Naive thymus-derived CD4-positive, alpha-beta T cell (primary cell): ENCODE measurements around the gene TPST1. TPM values are rescaled to one million over a fixed set of nuclear protein-coding genes. Genes with fewer than 3 reads are reported as not detected.

ENCODE experiments used
- ATAC-seq: fragments of 150-1000 bp; cut with Tn5 transposase; 2 replicates; pipeline ENCODE4 v1.10.0; 2021; ENCODE audit warnings: mild to moderate bottlenecking, moderate library complexity
- CTCF ChIA-PET: fragments of 350-600 bp; sonication (Branson Sonifier 250); formaldehyde crosslinking; loops from one replicate; lab custom pipeline; 2021; ENCODE audit warnings: antibody characterized with exemption; lab: Charles Lee
- POLR2A ChIA-PET: fragments of 350-600 bp; sonication (Branson Sonifier 250); formaldehyde crosslinking; loops from one replicate; lab custom pipeline; 2021; ENCODE audit warnings: antibody characterized with exemption, inconsistent platforms; lab: Charles Lee
- DNase-seq, 9 donors: peaks; one replicate each; pipeline versions ENCODE4 v3.0.0 to v3.0.0-alpha.2; 2020 to 2022; ENCODE audit warnings: mixed read lengths in 1 of 9
- H3K27ac ChIP-seq: one replicate; pipeline ENCODE4 v1.7.0; 2013; ENCODE audit warnings: mild to moderate bottlenecking, low read depth, low read length, moderate library complexity
- H3K27me3 ChIP-seq, 2 donors: one replicate each; pipeline ENCODE4 v1.7.0; 2013; ENCODE audit warnings: low read length in 2 of 2, mild to moderate bottlenecking in 2 of 2, moderate library complexity in 2 of 2; ENCODE audit not compliant: control insufficient read depth in 2 of 2, insufficient read depth in 2 of 2
- H3K36me3 ChIP-seq, 3 experiments: 1 replicate in 2 of 3; 2 replicates in 1 of 3; pipeline ENCODE4 v1.7.0; 2013; ENCODE audit warnings: low read length in 3 of 3, mild to moderate bottlenecking in 3 of 3, moderate library complexity in 1 of 3; ENCODE audit not compliant: insufficient read depth in 3 of 3, control insufficient read depth in 2 of 3
- H3K4me1 ChIP-seq, 2 donors: one replicate each; pipeline ENCODE4 v1.7.0; 2013; ENCODE audit warnings: low read length in 2 of 2, mild to moderate bottlenecking in 2 of 2, moderate library complexity in 1 of 2; ENCODE audit not compliant: control insufficient read depth in 2 of 2, insufficient read depth in 2 of 2
- H3K4me3 ChIP-seq: 2 replicates; pipeline ENCODE4 v1.7.0; 2013; ENCODE audit warnings: mild to moderate bottlenecking, low read length
- H3K9me3 ChIP-seq, 3 experiments: 1 replicate in 2 of 3; 2 replicates in 1 of 3; pipeline ENCODE4 v1.7.0; 2013; ENCODE audit warnings: low read length in 3 of 3; ENCODE audit not compliant: control insufficient read depth in 2 of 3
- H3K27ac Mint-ChIP-seq, 9 donors: one replicate each; pipeline ENCODE4 v1.8.0; 2020 to 2022; ENCODE audit warnings: mixed read lengths in 9 of 9, mild to moderate bottlenecking in 8 of 9, moderate library complexity in 5 of 9, inconsistent platforms in 2 of 9
- H3K27me3 Mint-ChIP-seq, 5 donors: one replicate each; pipeline ENCODE4 v1.8.0; 2021 to 2022; ENCODE audit warnings: mixed read lengths in 5 of 5, mild to moderate bottlenecking in 1 of 5
- H3K36me3 Mint-ChIP-seq, 5 donors: one replicate each; pipeline ENCODE4 v1.8.0; 2020 to 2022; ENCODE audit warnings: mixed read lengths in 5 of 5, mild to moderate bottlenecking in 3 of 5, inconsistent platforms in 1 of 5
- H3K4me1 Mint-ChIP-seq, 7 donors: one replicate each; pipeline ENCODE4 v1.8.0; 2020 to 2022; ENCODE audit warnings: mixed read lengths in 7 of 7, mild to moderate bottlenecking in 3 of 7, inconsistent platforms in 1 of 7
- H3K4me3 Mint-ChIP-seq, 10 donors: one replicate each; pipeline ENCODE4 v1.8.0; 2020 to 2022; ENCODE audit warnings: mild to moderate bottlenecking in 10 of 10, mixed read lengths in 10 of 10, moderate library complexity in 6 of 10, inconsistent platforms in 2 of 10
- H3K9me3 Mint-ChIP-seq, 11 donors: one replicate each; pipeline ENCODE4 v1.8.0; 2020 to 2022; ENCODE audit warnings: mixed read lengths in 11 of 11, mild to moderate bottlenecking in 4 of 11, inconsistent platforms in 1 of 11, moderate library complexity in 1 of 11
- intact Hi-C, 2 donors: fragments of 100-400 bp; cut with micrococcal nuclease; formaldehyde crosslinking; loops; one replicate each; pipeline ENCODE4 v1.15.1; 2023
- polyA plus RNA-seq, 2 donors: library from polyadenylated mRNA; unstranded; fragments of 300-500 nt; fragmentation: Illumina TruSeq; gene quantifications; one replicate each; pipeline ENCODE4 v1.2.3, GENCODE V29; 2021
- total RNA-seq, 6 experiments: library from RNA in 5 of 6; stranded (reverse) in 5 of 6; gene quantifications; 1 replicate in 5 of 6; 2 replicates in 1 of 6; pipeline ENCODE4 v1.2.3 and lab custom pipeline; 2021 to 2026

Gene TPST1
- total and polyA plus RNA-seq, 7 experiments from 2014 or later = 0.70 to 5.5 (median 2.7) TPM

GRCh38 chr7:66245008-66245407 lies 39.9 kb downstream of the TPST1 start:
- H3K36me3 ChIP-seq = no peaks in the 10 kb centered on the region
- intact Hi-C loops = no loop called here
- no peaks in the 10 kb centered on the region for H3K9me3 Mint-ChIP-seq
- H3K9me3 ChIP-seq = no peaks in the 10 kb centered on the region
- no peak overlapping the region for H3K4me3 Mint-ChIP-seq
- no peaks in the 10 kb centered on the region for H3K4me1 Mint-ChIP-seq
- H3K27ac Mint-ChIP-seq = peak overlapping the region in 1 of 9 donors; percentile 24
- POLR2A ChIA-PET = no interaction called here
- DNase-seq (no peak), ATAC-seq (no peak)
- no peaks in the 10 kb centered on the region for H3K4me1 ChIP-seq
- H3K27ac ChIP-seq = no peak overlapping the region
- CTCF ChIA-PET = no interaction called here
- peaks cover 0 to 6% (median 0%) of the 10 kb centered on the region in 5 donors for H3K36me3 Mint-ChIP-seq
- H3K4me3 ChIP-seq = no peak overlapping the region
- H3K27me3 Mint-ChIP-seq = no peaks in the 10 kb centered on the region
- no peaks in the 10 kb centered on the region for H3K27me3 ChIP-seq

DNA sequence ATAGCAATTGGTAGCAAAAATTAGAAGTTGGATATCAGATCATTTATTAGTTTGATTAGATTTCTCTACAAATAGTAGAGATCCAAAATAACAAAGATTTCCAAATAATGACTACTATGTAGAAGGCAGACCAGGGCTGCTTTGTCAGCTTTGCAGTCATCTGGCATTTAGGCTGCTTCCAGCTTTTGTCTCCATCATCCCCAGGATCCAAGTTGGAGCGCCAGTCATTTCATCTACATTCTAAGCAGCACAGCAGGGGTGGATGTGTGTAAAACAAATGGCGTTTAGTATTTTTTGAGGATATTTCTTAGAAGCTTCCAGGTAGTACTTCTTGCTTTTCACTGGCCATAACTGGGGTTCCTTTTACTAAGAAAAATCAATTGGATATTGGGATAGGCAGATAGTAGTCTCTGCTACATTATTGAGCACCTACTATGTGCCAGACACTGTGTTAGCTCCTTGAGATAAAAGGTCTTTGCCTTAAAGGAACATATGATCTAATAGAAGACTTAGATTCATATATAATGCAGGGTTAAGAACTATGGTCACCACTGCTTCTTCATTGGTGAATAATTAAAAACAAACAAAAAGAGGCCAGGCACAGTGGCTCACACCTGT lies 41.5 kb downstream of the TPST1 start:
- no peaks in the 10 kb centered on the region for H3K4me1 Mint-ChIP-seq
- CTCF ChIA-PET = interaction anchor here (0.7 kb wide), 1 partner anchor 81 kb away, joined by 5 read pairs; no protein-coding TSS in a partner anchor

GRCh38 chr7:66247380-66248078 lies 42.4 kb downstream of the TPST1 start:
- Mint-ChIP-seq H3K9me3 (no peaks in the 10 kb centered on the region), H3K4me1 (no peaks in the 10 kb centered on the region), H3K4me3 (no peak overlapping the region), H3K36me3 (peaks cover 0 to 6% (median 0%) of the 10 kb centered on the region in 5 donors), H3K27ac (no peak overlapping the region), H3K27me3 (no peaks in the 10 kb centered on the region)
- Histone ChIP-seq H3K4me3 (no peak overlapping the region), H3K9me3 (no peaks in the 10 kb centered on the region), H3K27me3 (no peaks in the 10 kb centered on the region), H3K36me3 (no peaks in the 10 kb centered on the region), H3K4me1 (no peaks in the 10 kb centered on the region), H3K27ac (no peak overlapping the region)
- DNase-seq = no peak
- intact Hi-C loops = no loop called here
- POLR2A ChIA-PET = interaction anchor here (0.6 kb wide), 1 partner anchor 10 kb away, joined by 4 read pairs; no protein-coding TSS in a partner anchor
- ATAC-seq = no peak
- CTCF ChIA-PET = no interaction called here

More for the DNA sequence above, 41.5 kb downstream of the TPST1 start:
- Histone ChIP-seq H3K4me1 (no peaks in the 10 kb centered on the region), H3K27ac (no peak overlapping the region), H3K9me3 (no peaks in the 10 kb centered on the region), H3K4me3 (no peak overlapping the region), H3K36me3 (no peaks in the 10 kb centered on the region), H3K27me3 (no peaks in the 10 kb centered on the region)
- POLR2A ChIA-PET = no interaction called here
- ATAC-seq = no peak
- Mint-ChIP-seq H3K36me3 (peaks cover 0 to 6% (median 0%) of the 10 kb centered on the region in 5 donors), H3K27me3 (no peaks in the 10 kb centered on the region), H3K4me3 (no peak overlapping the region), H3K27ac (no peak overlapping the region), H3K9me3 (no peaks in the 10 kb centered on the region)
- intact Hi-C loops = no loop called here
- no peak for DNase-seq

- intact Hi-C loops = no loop called here
- Mint-ChIP-seq H3K27me3 (no peaks in the 10 kb centered on the region), H3K36me3 (peaks cover 0 to 10% (median 3%) of the 10 kb centered on the region in 5 donors), H3K27ac (no peak overlapping the region), H3K4me1 (no peaks in the 10 kb centered on the region), H3K9me3 (no peaks in the 10 kb centered on the region), H3K4me3 (no peak overlapping the region)
- Histone ChIP-seq H3K9me3 (no peaks in the 10 kb centered on the region), H3K36me3 (no peaks in the 10 kb centered on the region), H3K4me3 (no peak overlapping the region), H3K27ac (no peak overlapping the region), H3K4me1 (no peaks in the 10 kb centered on the region), H3K27me3 (no peaks in the 10 kb centered on the region)
- no peak for ATAC-seq
- ChIA-PET POLR2A (no interaction called here), CTCF (no interaction called here)
- no peak for DNase-seq
Observed at GRCh38 chr7:66250711-66251110, 45.6 kb downstream of the TPST1 start.

DNA sequence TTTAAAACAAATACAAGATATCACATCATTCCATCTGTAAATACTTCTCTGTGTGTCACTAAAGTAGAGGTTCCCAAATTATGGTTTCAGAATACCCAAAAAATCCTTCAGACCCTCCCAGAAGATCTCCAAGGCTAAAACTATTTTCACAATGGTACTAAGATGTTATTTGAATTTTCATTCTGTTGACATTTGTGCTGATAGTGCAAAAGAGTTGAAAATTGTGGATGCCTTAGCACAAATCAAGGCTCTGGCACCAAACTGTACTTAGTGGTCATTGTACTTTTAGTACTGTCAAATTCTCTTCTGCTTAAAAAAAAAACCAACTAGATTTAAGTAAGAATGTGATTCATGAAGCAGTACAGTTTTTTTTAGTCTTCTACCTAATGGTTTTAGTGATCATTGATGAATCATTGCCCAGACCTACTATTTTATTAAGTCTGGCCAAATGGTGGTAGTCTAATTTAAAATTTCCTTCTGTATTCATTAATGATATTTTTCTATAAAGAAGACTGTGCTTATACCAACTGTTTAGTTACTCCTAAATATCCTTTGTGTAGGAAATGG lies 50.5 kb downstream of the TPST1 start:
- H3K9me3 ChIP-seq = no peaks in the 10 kb centered on the region
- CTCF ChIA-PET = no interaction called here
- H3K27me3 ChIP-seq = no peaks in the 10 kb centered on the region
- intact Hi-C loops = no loop called here
- H3K27me3 Mint-ChIP-seq = peaks cover 0 to 2% (median 0%) of the 10 kb centered on the region in 5 donors
- H3K27ac Mint-ChIP-seq = no peak overlapping the region
- no peak for ATAC-seq
- H3K36me3 Mint-ChIP-seq = peaks cover 0 to 6% (median 4%) of the 10 kb centered on the region in 5 donors
- H3K4me1 Mint-ChIP-seq = no peaks in the 10 kb centered on the region
- H3K9me3 Mint-ChIP-seq = no peaks in the 10 kb centered on the region
- no peak overlapping the region for H3K4me3 Mint-ChIP-seq
- H3K36me3 ChIP-seq = no peaks in the 10 kb centered on the region
- DNase-seq = no peak
- no peaks in the 10 kb centered on the region for H3K4me1 ChIP-seq
- POLR2A ChIA-PET = no interaction called here
- H3K27ac ChIP-seq = no peak overlapping the region
- no peak overlapping the region for H3K4me3 ChIP-seq

- DNase-seq = no peak
Observed at GRCh38 chr7:66256281-66256680, 51.1 kb downstream of the TPST1 start.

More at GRCh38 chr7:66256281-66256680, 51.1 kb downstream of the TPST1 start:
- no peaks in the 10 kb centered on the region for H3K9me3 Mint-ChIP-seq
- H3K4me3 Mint-ChIP-seq = no peak overlapping the region
- no peak overlapping the region for H3K27ac ChIP-seq
- no peak overlapping the region for H3K4me3 ChIP-seq
- CTCF ChIA-PET = no interaction called here
- POLR2A ChIA-PET = no interaction called here
- intact Hi-C loops = no loop called here
- H3K27ac Mint-ChIP-seq = no peak overlapping the region
- H3K27me3 ChIP-seq = no peaks in the 10 kb centered on the region
- no peaks in the 10 kb centered on the region for H3K4me1 ChIP-seq
- H3K36me3 ChIP-seq = no peaks in the 10 kb centered on the region
- no peak for ATAC-seq
- no peaks in the 10 kb centered on the region for H3K4me1 Mint-ChIP-seq
- H3K27me3 Mint-ChIP-seq = peaks cover 0 to 4% (median 0%) of the 10 kb centered on the region in 5 donors
- H3K9me3 ChIP-seq = no peaks in the 10 kb centered on the region
- H3K36me3 Mint-ChIP-seq = peaks cover 0 to 10% (median 5%) of the 10 kb centered on the region in 5 donors
